GM12878 (cell line): ENCODE results near the gene KCNIP3. TPM values are rescaled to one million over a fixed set of nuclear protein-coding genes. Genes with fewer than 3 reads are reported as not detected.

Source experiments
- ATAC-seq: fragments of 200-7000 bp; cut with Tn5 transposase; 3 replicates; pipeline ENCODE4 v1.9.1; 2020; ENCODE audit warnings: mild to moderate bottlenecking, moderate library complexity
- BruUV-seq: library from RNA; stranded (reverse); fragments of 400-500 nt; replicated peaks from 2 replicates; lab custom pipeline; 2021; lab: Mats Ljungman, UMichigan
- CTCF ChIA-PET: fragments of 300-600 bp; sonication (Branson Sonifier 250); formaldehyde crosslinking; extraction: SDS; loops from one replicate; lab custom pipeline; 2021; ENCODE audit warnings: inconsistent platforms; lab: Yijun Ruan, JAX
- POLR2A ChIA-PET: fragments of 350-600 bp; formaldehyde crosslinking; extraction: SDS; loops from one replicate; lab custom pipeline; 2021; ENCODE audit warnings: inconsistent platforms; lab: Charles Lee
- RAD21 ChIA-PET: fragments of 300-600 bp; sonication (Branson Sonifier 250); formaldehyde crosslinking; loops from one replicate; lab custom pipeline; 2023; ENCODE audit warnings: antibody characterized with exemption; ENCODE audit not compliant: unreplicated experiment; lab: Charles Lee
- SMC1A ChIA-PET: fragments of 300-600 bp; sonication (Branson Sonifier 250); formaldehyde crosslinking; loops from one replicate; lab custom pipeline; 2023; ENCODE audit not compliant: unreplicated experiment, uncharacterized antibody; lab: Charles Lee
- DNase-seq: peaks from one replicate; pipeline ENCODE4 v3.0.0-alpha.2; 2011; ENCODE audit warnings: low read depth, low spot score
- FAIRE-seq: peaks from 3 replicates; lab custom pipeline; 2011; peaks lifted over from hg19 to GRCh38; lab: Jason Lieb, UNC
- H2AFZ ChIP-seq: 2 replicates; pipeline ENCODE4 v1.6.0; 2011; ENCODE audit warnings: low read depth, low read length, control low read depth; ENCODE audit not compliant: control insufficient read depth
- H3K27ac ChIP-seq: 2 replicates; pipeline ENCODE4 v1.5.1; 2011; ENCODE audit warnings: control low read depth; ENCODE audit not compliant: control insufficient read depth, insufficient read depth
- H3K27me3 ChIP-seq, 2 experiments: replicated peaks in 1 of 2; 2 replicates each; pipeline versions ENCODE4 v1.6.0 to v1.6.1; 2011; ENCODE audit warnings: low read length in 1 of 2; ENCODE audit not compliant: control insufficient read depth in 2 of 2, insufficient read depth in 2 of 2
- H3K36me3 ChIP-seq, 2 experiments: 2 replicates each; pipeline ENCODE4 v1.5.1; 2011; ENCODE audit warnings: low read length in 1 of 2; ENCODE audit not compliant: control insufficient read depth in 2 of 2, insufficient read depth in 2 of 2
- H3K4me1 ChIP-seq: 2 replicates; pipeline ENCODE4 v1.6.1; 2011; ENCODE audit warnings: mild to moderate bottlenecking, low read length, moderate library complexity, mixed read lengths; ENCODE audit not compliant: control insufficient read depth, insufficient read depth
- H3K4me2 ChIP-seq: 2 replicates; pipeline ENCODE4 v1.6.0; 2011; ENCODE audit warnings: control low read depth; ENCODE audit not compliant: control insufficient read depth, insufficient read depth
- H3K4me3 ChIP-seq: fragments of 200-600 bp; sonication (generic); 2 replicates; pipeline ENCODE4 v1.5.1; 2016
- H3K79me2 ChIP-seq: 2 replicates; pipeline ENCODE4 v1.6.0; 2011; ENCODE audit warnings: low read length; ENCODE audit not compliant: control insufficient read depth, insufficient read depth
- H3K9ac ChIP-seq: 2 replicates; pipeline ENCODE4 v1.8.0; 2011; ENCODE audit warnings: low read length, control low read depth, mixed read lengths; ENCODE audit not compliant: control insufficient read depth, insufficient read depth
- H3K9me3 ChIP-seq: replicated peaks from 3 replicates; pipeline ENCODE4 v1.5.1; 2011; ENCODE audit warnings: mild to moderate bottlenecking, low read length; ENCODE audit not compliant: control insufficient read depth, insufficient read depth
- H4K20me1 ChIP-seq: 2 replicates; pipeline ENCODE4 v1.6.0; 2011; ENCODE audit not compliant: control insufficient read depth, insufficient read depth
- BHLHE40 ChIP-seq, 2 experiments: fragments of 450-650 bp in 1 of 2; IDR thresholded peaks; 2 replicates each; pipeline ENCODE4 v1.6.1; 2011 to 2017; ENCODE audit warnings: low read depth in 2 of 2, borderline replicate concordance in 1 of 2, improper control_type of control experiment in 1 of 2, low read length in 1 of 2, mild to moderate bottlenecking in 1 of 2
- CREM ChIP-seq: IDR thresholded peaks from 2 replicates; pipeline ENCODE4 v1.6.1; 2014; ENCODE audit warnings: antibody characterized with exemption, low read depth
- SIN3A ChIP-seq: IDR thresholded peaks from 2 replicates; pipeline ENCODE4 v1.6.1; 2012; ENCODE audit warnings: low read depth, low read length, improper control_type of control experiment
- SIX5 ChIP-seq: IDR thresholded peaks from 2 replicates; pipeline ENCODE4 v1.6.1; 2011; ENCODE audit warnings: mild to moderate bottlenecking, low read depth, low read length, moderate library complexity; ENCODE audit not compliant: severe bottlenecking
- SUZ12 ChIP-seq: fragments of 200-600 bp; sonication (generic); IDR thresholded peaks from one replicate; pipeline ENCODE4 v1.6.1; 2018; ENCODE audit warnings: antibody characterized with exemption, mild to moderate bottlenecking; ENCODE audit not compliant: unreplicated experiment
- ZNF207 ChIP-seq: fragments of 450-650 bp; IDR thresholded peaks from 2 replicates; pipeline ENCODE4 v1.6.1; 2014; ENCODE audit warnings: antibody characterized with exemption, mild to moderate bottlenecking, borderline replicate concordance
- WGBS: methylation state at CpG from one replicate; pipeline ENCODE4 v1.1.6; 2016; ENCODE audit warnings: low lambda C conversion rate; ENCODE audit not compliant: insufficient replicate concordance, insufficient coverage; ENCODE audit errors: missing lambda C conversion rate; 5-methylcytosine and 5-hydroxymethylcytosine counted together
- in situ Hi-C: fragments of 300-500 bp; cut with MboI; formaldehyde crosslinking; loops from 9 replicates; pipeline ENCODE4 v1.14.3; 2018; ENCODE audit warnings: mixed read lengths
- intact Hi-C: fragments of 100-400 bp; cut with micrococcal nuclease; formaldehyde crosslinking; loops from one replicate; pipeline ENCODE4 v1.14.2; 2022; ENCODE audit not compliant: unreplicated experiment
- polyA plus RNA-seq, 11 experiments: library from polyadenylated mRNA; depleted of rRNA in 4 of 11; unstranded in 6 of 11; stranded (reverse) in 5 of 11; fragments of >200 nt; fragmentation: Nextera tagmentation in 4 of 11; fragmentation: Illumina TruSeq in 1 of 11; extraction: Ambion mirVana in 4 of 11; extraction: Trizol in 1 of 11; gene quantifications; 1 replicate in 1 of 11; 2 replicates in 10 of 11; pipeline versions ENCODE4 v1.2.1 to v1.2.3, GENCODE V29; 2011 to 2016; ENCODE audit warnings: inconsistent platforms in 2 of 11, missing spikeins in 2 of 11, low read depth in 1 of 11
- total RNA-seq, 4 experiments: library from RNA; depleted of rRNA in 3 of 4; stranded (reverse); fragments of >200 nt in 3 of 4; fragmentation: Illumina TruSeq in 1 of 4; extraction: Trizol in 1 of 4; gene quantifications; 2 replicates each; pipeline versions ENCODE4 v1.2.1 to v1.2.3, GENCODE V29; 2013 to 2021
- TF ChIP-seq, protein P1 (sequence below): IDR thresholded peaks from 2 replicates; pipeline ENCODE4 v1.6.1; 2012; ENCODE audit warnings: low read depth, low read length, improper control_type of control experiment
- TF ChIP-seq, protein P2 (sequence below): IDR thresholded peaks from 2 replicates; pipeline ENCODE4 v1.6.1; 2012; ENCODE audit warnings: low read depth, low read length, improper control_type of control experiment
- TF ChIP-seq, protein P3 (sequence below): fragments of 450-650 bp; IDR thresholded peaks from 2 replicates; pipeline ENCODE4 v1.6.1; 2014; ENCODE audit warnings: mild to moderate bottlenecking
- TF ChIP-seq, protein P4 (sequence below): IDR thresholded peaks from 2 replicates; pipeline ENCODE4 v1.6.1; 2012; ENCODE audit warnings: low read depth, low read length, improper control_type of control experiment
- TF ChIP-seq, protein P5 (sequence below): fragments of 450-650 bp; IDR thresholded peaks from 2 replicates; pipeline ENCODE4 v1.6.1; 2018; ENCODE audit warnings: borderline replicate concordance, mild to moderate bottlenecking; ENCODE audit not compliant: partially characterized antibody

KCNIP3 gene
- total and polyA plus RNA-seq, 10 of the 15 experiments (the other 5 are each of a cell fraction or from before 2014, with no cell fraction given): not detected

DNA sequence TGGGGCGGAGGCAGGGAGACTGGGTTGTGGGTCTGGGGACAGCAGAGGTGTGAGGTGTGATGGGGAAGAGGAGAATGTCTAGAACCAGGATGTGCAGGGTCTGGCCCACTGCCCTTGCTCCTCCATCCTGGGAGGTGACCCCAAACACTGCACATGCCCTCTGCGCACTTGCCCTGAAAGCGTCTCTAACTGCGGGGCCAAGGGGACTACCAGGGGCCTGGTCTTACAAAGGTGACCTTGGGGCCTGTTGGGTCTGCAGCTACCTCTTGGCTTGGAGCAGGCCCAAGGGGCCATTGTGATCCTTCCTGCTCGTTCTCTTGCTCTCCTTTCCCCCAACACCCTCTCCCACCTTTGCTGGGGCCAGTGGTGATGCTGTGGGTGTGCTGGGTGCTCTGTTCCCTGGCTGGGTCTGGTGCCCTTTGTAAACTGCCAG, 57.3 kb downstream of the KCNIP3 start (continued):
- TF ChIP-seq, protein P1, sequence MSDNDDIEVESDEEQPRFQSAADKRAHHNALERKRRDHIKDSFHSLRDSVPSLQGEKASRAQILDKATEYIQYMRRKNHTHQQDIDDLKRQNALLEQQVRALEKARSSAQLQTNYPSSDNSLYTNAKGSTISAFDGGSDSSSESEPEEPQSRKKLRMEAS: no peak
- TF ChIP-seq BHLHE40 (IDR thresholded peaks at IDR 0.05; ENCODE audit: borderline replicate concordance in 1 of 2, low read depth in 2 of 2, low read length in 1 of 2): no peak
- TF ChIP-seq, protein P2, sequence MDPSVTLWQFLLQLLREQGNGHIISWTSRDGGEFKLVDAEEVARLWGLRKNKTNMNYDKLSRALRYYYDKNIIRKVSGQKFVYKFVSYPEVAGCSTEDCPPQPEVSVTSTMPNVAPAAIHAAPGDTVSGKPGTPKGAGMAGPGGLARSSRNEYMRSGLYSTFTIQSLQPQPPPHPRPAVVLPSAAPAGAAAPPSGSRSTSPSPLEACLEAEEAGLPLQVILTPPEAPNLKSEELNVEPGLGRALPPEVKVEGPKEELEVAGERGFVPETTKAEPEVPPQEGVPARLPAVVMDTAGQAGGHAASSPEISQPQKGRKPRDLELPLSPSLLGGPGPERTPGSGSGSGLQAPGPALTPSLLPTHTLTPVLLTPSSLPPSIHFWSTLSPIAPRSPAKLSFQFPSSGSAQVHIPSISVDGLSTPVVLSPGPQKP: no peak

DNA sequence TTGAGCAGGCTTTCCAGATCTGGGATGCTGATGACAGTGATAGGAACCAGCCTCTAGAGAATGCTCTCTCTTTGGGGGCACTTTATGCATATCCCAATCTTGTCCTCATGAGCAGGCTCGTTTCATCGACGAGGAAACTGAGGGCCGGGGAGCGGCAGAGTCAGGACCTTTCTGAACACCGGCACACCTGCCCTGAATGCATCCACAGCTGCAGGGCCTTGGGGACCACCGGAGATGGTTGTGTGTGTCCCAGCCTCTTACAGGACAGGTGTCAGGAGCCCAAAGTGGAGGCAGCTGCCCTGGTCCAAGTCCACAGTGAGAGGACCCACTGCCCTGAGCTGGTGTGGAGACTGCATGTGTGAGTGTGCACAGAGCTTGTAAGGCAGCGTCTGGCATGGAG, 57.8 kb downstream of the KCNIP3 start:
- H3K4me1 ChIP-seq: no peaks in the 10 kb centered on the region

More for the DNA sequence above, 57.8 kb downstream of the KCNIP3 start:
- Histone ChIP-seq H3K9ac (no peak overlapping the region), H4K20me1 (no peaks in the 10 kb centered on the region), H3K36me3 (no peaks in the 10 kb centered on the region), H2AFZ (no peak overlapping the region), H3K4me2 (no peak overlapping the region), H3K27ac (no peak overlapping the region), H3K4me3 (no peak overlapping the region), H3K9me3 (no peaks in the 10 kb centered on the region), H3K79me2 (no peaks in the 10 kb centered on the region), H3K27me3 (no peaks in the 10 kb centered on the region)
- FAIRE-seq (no peak), DNase-seq (no peak), ATAC-seq (no peak)
- CTCF ChIA-PET: interaction anchor here (1.1 kb wide), 1 partner anchor 10 kb away, joined by 4 read pairs; no protein-coding TSS in a partner anchor
- RAD21 ChIA-PET: no interaction called here
- in situ Hi-C loops (no loop called here), intact Hi-C loops (no loop called here)
- SMC1A ChIA-PET: no interaction called here
- TF ChIP-seq SIN3A (no peak), ZNF207 (no peak), CREM (no peak), SIX5 (no peak), SUZ12 (no peak)
- TF ChIP-seq, protein P3, sequence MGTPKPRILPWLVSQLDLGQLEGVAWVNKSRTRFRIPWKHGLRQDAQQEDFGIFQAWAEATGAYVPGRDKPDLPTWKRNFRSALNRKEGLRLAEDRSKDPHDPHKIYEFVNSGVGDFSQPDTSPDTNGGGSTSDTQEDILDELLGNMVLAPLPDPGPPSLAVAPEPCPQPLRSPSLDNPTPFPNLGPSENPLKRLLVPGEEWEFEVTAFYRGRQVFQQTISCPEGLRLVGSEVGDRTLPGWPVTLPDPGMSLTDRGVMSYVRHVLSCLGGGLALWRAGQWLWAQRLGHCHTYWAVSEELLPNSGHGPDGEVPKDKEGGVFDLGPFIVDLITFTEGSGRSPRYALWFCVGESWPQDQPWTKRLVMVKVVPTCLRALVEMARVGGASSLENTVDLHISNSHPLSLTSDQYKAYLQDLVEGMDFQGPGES: no peak
- TF ChIP-seq, protein P4, sequence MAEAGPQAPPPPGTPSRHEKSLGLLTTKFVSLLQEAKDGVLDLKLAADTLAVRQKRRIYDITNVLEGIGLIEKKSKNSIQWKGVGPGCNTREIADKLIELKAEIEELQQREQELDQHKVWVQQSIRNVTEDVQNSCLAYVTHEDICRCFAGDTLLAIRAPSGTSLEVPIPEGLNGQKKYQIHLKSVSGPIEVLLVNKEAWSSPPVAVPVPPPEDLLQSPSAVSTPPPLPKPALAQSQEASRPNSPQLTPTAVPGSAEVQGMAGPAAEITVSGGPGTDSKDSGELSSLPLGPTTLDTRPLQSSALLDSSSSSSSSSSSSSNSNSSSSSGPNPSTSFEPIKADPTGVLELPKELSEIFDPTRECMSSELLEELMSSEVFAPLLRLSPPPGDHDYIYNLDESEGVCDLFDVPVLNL: no peak
- TF ChIP-seq, protein P5, sequence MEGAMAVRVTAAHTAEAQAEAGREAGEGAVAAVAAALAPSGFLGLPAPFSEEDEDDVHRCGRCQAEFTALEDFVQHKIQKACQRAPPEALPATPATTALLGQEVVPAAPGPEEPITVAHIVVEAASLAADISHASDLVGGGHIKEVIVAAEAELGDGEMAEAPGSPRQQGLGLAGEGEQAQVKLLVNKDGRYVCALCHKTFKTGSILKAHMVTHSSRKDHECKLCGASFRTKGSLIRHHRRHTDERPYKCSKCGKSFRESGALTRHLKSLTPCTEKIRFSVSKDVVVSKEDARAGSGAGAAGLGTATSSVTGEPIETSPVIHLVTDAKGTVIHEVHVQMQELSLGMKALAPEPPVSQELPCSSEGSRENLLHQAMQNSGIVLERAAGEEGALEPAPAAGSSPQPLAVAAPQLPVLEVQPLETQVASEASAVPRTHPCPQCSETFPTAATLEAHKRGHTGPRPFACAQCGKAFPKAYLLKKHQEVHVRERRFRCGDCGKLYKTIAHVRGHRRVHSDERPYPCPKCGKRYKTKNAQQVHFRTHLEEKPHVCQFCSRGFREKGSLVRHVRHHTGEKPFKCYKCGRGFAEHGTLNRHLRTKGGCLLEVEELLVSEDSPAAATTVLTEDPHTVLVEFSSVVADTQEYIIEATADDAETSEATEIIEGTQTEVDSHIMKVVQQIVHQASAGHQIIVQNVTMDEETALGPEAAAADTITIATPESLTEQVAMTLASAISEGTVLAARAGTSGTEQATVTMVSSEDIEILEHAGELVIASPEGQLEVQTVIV: no peak
- POLR2A ChIA-PET: no interaction called here
- no TSS peak for BruUV-seq
- WGBS: 53% methylated on average over 8 of the region's 8 CpGs
